ENCODE data around the gene SVIL.

GRCh38 chr10:29431711-29432110 lies 203.1 kb downstream of the SVIL start:
- TF ChIP-seq EZH2 (IDR thresholded peaks at IDR 0.05; ENCODE audit: insufficient read depth, poor library complexity, severe bottlenecking) (no peak), EZH2phosphoT487 (IDR thresholded peaks at IDR 0.05; ENCODE audit: insufficient read depth, low read depth) (no peak)

Data from GM23248 (cell line).